Skeletal muscle satellite cell (primary cell): ENCODE measurements around the gene RAB11FIP4.
"Not testable (repeated sequence)": the region's sequence is repeated elsewhere in the genome, so short reads cannot be mapped to it uniquely, and the experiment has no call there.

Experiments used
- H3K27me3 ChIP-seq: 2 replicates; pipeline ENCODE4 v1.7.0; 2013; ENCODE audit warnings: low read length; ENCODE audit not compliant: control insufficient read depth, insufficient read depth
- H3K36me3 ChIP-seq: 2 replicates; pipeline ENCODE4 v1.7.0; 2013; ENCODE audit warnings: mild to moderate bottlenecking, control low read depth, low read length; ENCODE audit not compliant: insufficient read depth
- H3K4me1 ChIP-seq: 2 replicates; pipeline ENCODE4 v1.7.0; 2013; ENCODE audit warnings: low read length; ENCODE audit not compliant: control insufficient read depth, insufficient read depth
- H3K4me2 ChIP-seq: 2 replicates; pipeline ENCODE4 v1.7.0; 2013; ENCODE audit warnings: mild to moderate bottlenecking, low read length
- H3K4me3 ChIP-seq: 2 replicates; pipeline ENCODE4 v1.7.0; 2013; ENCODE audit warnings: low read length
- H3K9ac ChIP-seq: 2 replicates; pipeline ENCODE4 v1.7.0; 2013; ENCODE audit warnings: mild to moderate bottlenecking, low read depth, low read length, moderate library complexity
- H3K9me3 ChIP-seq: replicated peaks from 2 replicates; pipeline ENCODE4 v1.7.0; 2013; ENCODE audit warnings: mild to moderate bottlenecking, control low read depth, low read length

Gene RAB11FIP4

DNA sequence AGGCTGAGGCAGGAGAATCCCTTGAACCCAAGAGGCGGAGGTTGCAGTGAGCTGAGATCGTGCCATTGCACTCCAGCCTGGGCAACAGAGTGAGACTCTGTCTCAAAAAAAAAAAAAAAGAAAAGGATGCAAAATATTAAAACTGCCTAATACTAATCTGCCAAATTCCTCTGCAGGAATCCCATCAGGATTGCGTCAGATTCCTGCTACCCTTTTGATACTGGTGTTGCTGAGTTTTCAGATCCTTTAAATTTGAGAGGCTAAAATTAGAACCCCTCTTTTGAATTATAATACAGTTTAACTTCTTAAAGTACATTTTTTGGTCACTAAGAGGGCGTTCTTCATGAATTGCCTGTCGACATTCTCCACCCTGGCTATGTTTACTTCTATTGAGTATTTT lies 51.4 kb downstream of the RAB11FIP4 start:
- H3K9ac ChIP-seq, H3K4me3 ChIP-seq, H3K36me3 ChIP-seq: not testable (repeated sequence)

GRCh38 chr17:31443386-31443785 lies 51.9 kb downstream of the RAB11FIP4 start:
- H3K9ac ChIP-seq: no peak overlapping the region
- no peaks in the 10 kb centered on the region for H3K9me3 ChIP-seq
- H3K4me3 ChIP-seq: no peak overlapping the region
- H3K4me1 ChIP-seq: peaks cover 9% of the 10 kb centered on the region
- no peaks in the 10 kb centered on the region for H3K36me3 ChIP-seq
- no peak overlapping the region for H3K4me2 ChIP-seq
- no peaks in the 10 kb centered on the region for H3K27me3 ChIP-seq

More for the DNA sequence above, 51.4 kb downstream of the RAB11FIP4 start:
- not testable (repeated sequence) for H3K4me2 ChIP-seq, H3K9me3 ChIP-seq, H3K4me1 ChIP-seq, H3K27me3 ChIP-seq

- H3K36me3 ChIP-seq: no peaks in the 10 kb centered on the region
- no peak overlapping the region for H3K9ac ChIP-seq
- no peaks in the 10 kb centered on the region for H3K27me3 ChIP-seq
- H3K4me3 ChIP-seq: no peak overlapping the region
- H3K4me1 ChIP-seq: peaks cover 9% of the 10 kb centered on the region
- no peak overlapping the region for H3K4me2 ChIP-seq
- H3K9me3 ChIP-seq: no peaks in the 10 kb centered on the region
Observed at GRCh38 chr17:31444026-31444425, 52.6 kb downstream of the RAB11FIP4 start.

GRCh38 chr17:31446195-31446967 lies 54.9 kb downstream of the RAB11FIP4 start:
- Histone ChIP-seq H3K9me3 (no peaks in the 10 kb centered on the region), H3K36me3 (no peaks in the 10 kb centered on the region), H3K4me1 (peaks cover 9% of the 10 kb centered on the region), H3K9ac (no peak overlapping the region), H3K4me2 (no peak overlapping the region), H3K27me3 (no peaks in the 10 kb centered on the region), H3K4me3 (no peak overlapping the region)

DNA sequence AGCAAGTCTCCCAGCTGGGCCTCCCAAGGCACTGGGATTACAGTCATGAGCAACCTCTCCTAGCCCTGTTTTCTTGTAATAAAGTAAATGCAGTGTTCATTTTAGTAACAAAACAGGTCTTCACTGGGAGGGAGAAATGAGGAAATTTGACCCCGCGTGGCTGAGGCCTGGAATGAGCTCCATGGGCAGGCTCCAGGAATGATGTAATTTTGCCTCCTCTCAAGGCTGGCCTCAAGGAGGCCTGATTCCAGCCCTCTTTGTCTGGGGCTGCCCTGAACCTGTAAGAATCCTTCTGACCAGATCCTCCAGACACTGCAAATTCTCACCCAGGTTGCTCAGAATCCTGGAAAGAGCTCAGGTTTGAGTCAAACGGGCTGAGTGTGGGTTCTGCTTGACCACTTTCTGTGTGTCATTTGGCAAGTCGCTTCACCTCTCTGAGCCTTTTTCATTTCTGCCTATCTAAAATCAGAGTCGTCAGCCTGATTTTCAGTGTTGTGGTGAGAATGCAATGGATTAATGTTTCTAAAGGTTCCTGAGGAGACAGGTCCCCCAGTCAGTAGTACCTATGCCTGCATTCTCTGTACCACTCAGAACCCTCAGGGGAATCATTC lies 57.1 kb downstream of the RAB11FIP4 start:
- Histone ChIP-seq H3K36me3 (no peaks in the 10 kb centered on the region), H3K4me1 (peaks cover 9% of the 10 kb centered on the region), H3K4me3 (no peak overlapping the region), H3K9me3 (no peaks in the 10 kb centered on the region), H3K9ac (no peak overlapping the region), H3K4me2 (no peak overlapping the region), H3K27me3 (no peaks in the 10 kb centered on the region)

DNA sequence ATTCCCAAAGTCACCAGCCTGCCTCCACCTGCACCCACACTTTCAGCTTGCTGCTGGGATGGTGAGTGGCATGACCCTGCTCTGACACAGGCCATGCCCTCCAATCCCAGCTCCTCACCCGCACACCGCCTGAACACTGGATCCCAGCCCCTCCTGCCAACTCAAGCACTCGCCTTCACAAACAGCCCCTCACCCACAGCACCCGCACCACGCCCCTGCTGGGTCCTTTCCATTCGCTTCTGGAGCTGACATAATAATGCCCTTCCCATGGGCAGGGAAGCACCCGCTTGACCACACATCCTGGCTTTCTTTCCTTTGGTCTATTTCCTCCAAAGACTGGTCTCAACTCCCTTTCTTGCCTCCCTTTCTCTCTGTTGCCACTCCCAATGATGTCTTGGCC lies 57.6 kb downstream of the RAB11FIP4 start:
- H3K27me3 ChIP-seq: no peaks in the 10 kb centered on the region
- no peaks in the 10 kb centered on the region for H3K36me3 ChIP-seq
- H3K4me2 ChIP-seq: no peak overlapping the region
- H3K9ac ChIP-seq: no peak overlapping the region
- peaks cover 4% of the 10 kb centered on the region for H3K4me1 ChIP-seq
- no peaks in the 10 kb centered on the region for H3K9me3 ChIP-seq
- no peak overlapping the region for H3K4me3 ChIP-seq

DNA sequence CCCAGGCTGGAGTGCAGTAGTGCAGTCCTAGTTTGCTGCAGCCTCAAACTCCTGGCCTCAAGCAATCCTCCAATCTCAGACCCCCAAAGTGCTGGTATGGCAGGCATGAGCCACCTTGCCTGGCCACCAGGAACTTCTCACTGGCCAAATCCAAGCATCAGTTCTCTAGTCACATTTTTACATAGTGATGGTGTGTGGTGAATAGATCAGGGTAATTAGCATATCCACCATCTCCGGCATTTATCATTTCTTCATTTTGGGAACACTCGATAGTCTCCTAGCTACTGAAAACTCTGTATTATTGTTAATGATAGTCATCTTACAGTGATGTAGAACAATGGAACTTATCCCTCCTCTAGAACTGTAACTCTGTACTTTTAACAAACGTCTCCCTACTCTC lies 58.3 kb downstream of the RAB11FIP4 start:
- Histone ChIP-seq H3K4me3 (no peak overlapping the region), H3K4me2 (no peak overlapping the region), H3K9me3 (no peaks in the 10 kb centered on the region), H3K4me1 (no peaks in the 10 kb centered on the region), H3K36me3 (no peaks in the 10 kb centered on the region), H3K27me3 (no peaks in the 10 kb centered on the region), H3K9ac (no peak overlapping the region)

GRCh38 chr17:31452101-31452500 lies 60.6 kb downstream of the RAB11FIP4 start:
- Histone ChIP-seq H3K9me3 (no peaks in the 10 kb centered on the region), H3K36me3 (no peaks in the 10 kb centered on the region), H3K4me1 (no peaks in the 10 kb centered on the region), H3K9ac (no peak overlapping the region), H3K4me2 (no peak overlapping the region), H3K4me3 (no peak overlapping the region), H3K27me3 (peaks cover 18% of the 10 kb centered on the region)

- no peak overlapping the region for H3K4me2 ChIP-seq
- no peak overlapping the region for H3K9ac ChIP-seq
- no peaks in the 10 kb centered on the region for H3K9me3 ChIP-seq
- no peaks in the 10 kb centered on the region for H3K4me1 ChIP-seq
- H3K36me3 ChIP-seq: no peaks in the 10 kb centered on the region
- H3K4me3 ChIP-seq: no peak overlapping the region
- H3K27me3 ChIP-seq: peaks cover 18% of the 10 kb centered on the region
Observed at GRCh38 chr17:31452561-31453110, 61.2 kb downstream of the RAB11FIP4 start.

DNA sequence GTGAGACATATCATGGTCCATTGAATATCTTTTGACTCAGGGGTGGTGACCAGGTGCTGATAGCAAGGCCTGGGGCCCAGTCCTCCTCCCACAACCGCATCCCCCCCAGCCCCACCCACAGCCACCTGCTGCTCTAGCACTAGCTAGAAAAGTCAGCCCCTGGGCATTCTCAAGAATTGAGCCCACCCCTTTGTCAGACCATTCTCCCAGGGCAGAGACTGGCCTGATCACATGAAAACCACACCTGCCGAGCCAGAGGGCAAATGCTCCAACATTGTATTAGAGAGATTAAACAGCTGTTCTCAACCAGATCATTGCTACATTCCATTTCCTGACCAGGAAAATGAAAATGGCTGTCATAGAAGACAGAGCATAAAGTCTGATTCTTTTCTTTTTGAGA lies 62.4 kb downstream of the RAB11FIP4 start:
- H3K4me1 ChIP-seq: no peaks in the 10 kb centered on the region
- peaks cover 25% of the 10 kb centered on the region for H3K27me3 ChIP-seq
- no peak overlapping the region for H3K4me2 ChIP-seq
- no peaks in the 10 kb centered on the region for H3K9me3 ChIP-seq
- no peak overlapping the region for H3K4me3 ChIP-seq
- H3K36me3 ChIP-seq: no peaks in the 10 kb centered on the region
- no peak overlapping the region for H3K9ac ChIP-seq

DNA sequence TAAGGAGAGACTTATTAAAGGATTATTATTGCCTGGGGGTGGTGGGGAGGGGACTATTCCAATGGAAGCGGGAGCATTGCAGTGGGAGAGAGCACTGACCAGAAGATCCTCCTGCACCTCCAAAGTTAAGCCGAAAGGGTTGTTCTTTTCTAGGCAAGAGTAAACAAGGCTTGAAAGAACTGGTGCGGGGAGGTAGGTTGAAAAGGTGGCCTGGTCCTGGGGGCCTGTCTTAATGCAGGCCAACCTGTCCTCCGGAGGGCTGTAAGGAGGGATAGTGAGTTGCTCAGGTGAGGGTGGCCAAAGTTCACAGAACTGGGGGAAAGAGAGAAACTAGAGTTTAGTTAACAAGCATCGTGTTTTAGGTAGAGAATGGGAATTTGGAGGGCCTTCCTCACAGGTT lies 65.3 kb downstream of the RAB11FIP4 start:
- Histone ChIP-seq H3K9ac (no peak overlapping the region), H3K4me3 (no peak overlapping the region), H3K4me2 (no peak overlapping the region), H3K27me3 (peaks cover 40% of the 10 kb centered on the region), H3K36me3 (no peaks in the 10 kb centered on the region), H3K9me3 (no peaks in the 10 kb centered on the region), H3K4me1 (no peaks in the 10 kb centered on the region)
